ENCODE measurements around the gene BPTF. TPM values are rescaled to one million over a fixed set of nuclear protein-coding genes. Genes with fewer than 3 reads are reported as not detected.
"Not testable (repeated sequence)": the region's sequence is repeated elsewhere in the genome, so short reads cannot be mapped to it uniquely, and the experiment has no call there.

The BPTF gene
- polyA plus RNA-seq, 1 of the 3 experiments (the other 2 are of a cell fraction) = 61.4 TPM

- H3K79me2 ChIP-seq (ENCODE audit: insufficient read depth) = peaks cover 10% of the 10 kb centered on the region; the same call in 1 of the 2 replicates
- H3K36me3 ChIP-seq (replicated peaks in 1 of 2; ENCODE audit: control insufficient read depth in 1 of 2, insufficient read depth in 2 of 2, low read length in 1 of 2) = peaks cover 51 to 84% of the 10 kb centered on the region in 2 experiments
- POLR2A ChIA-PET = interaction anchor here (0.6 kb wide), 1 partner anchor 24 kb away, joined by 4 read pairs; no protein-coding TSS in a partner anchor
- peaks cover 5% of the 10 kb centered on the region for H3F3A ChIP-seq (replicated peaks; ENCODE audit: insufficient read depth)
- H3K9ac ChIP-seq = no peak overlapping the region
- H3K27ac ChIP-seq (ENCODE audit: low read depth in 2 of 2, low read length in 1 of 2) = no peak overlapping the region
- no peak for DNase-seq
- H3K4me1 ChIP-seq (ENCODE audit: control insufficient read depth in 1 of 2, insufficient read depth in 2 of 2, low read depth in 1 of 2, low read length in 1 of 2) = peaks cover 0 to 2% of the 10 kb centered on the region in 2 experiments; a peak in 2 of 4 replicates
- WGBS (ENCODE audit: low lambda C conversion rate) = 98% methylated on average over 5 of the region's 5 CpGs
- H3K4me3 ChIP-seq (ENCODE audit: low read depth in 2 of 2, low read length in 1 of 2) = no peak overlapping the region
- no peak overlapping the region for H2AFZ ChIP-seq (ENCODE audit: low read depth)
- H3K9me3 ChIP-seq = no peaks in the 10 kb centered on the region
- no peak overlapping the region for H3K4me2 ChIP-seq
- TF ChIP-seq MXI1 (IDR thresholded peaks at IDR 0.05; ENCODE audit: low read depth, low read length) = no peak
- TF ChIP-seq, protein P1, sequence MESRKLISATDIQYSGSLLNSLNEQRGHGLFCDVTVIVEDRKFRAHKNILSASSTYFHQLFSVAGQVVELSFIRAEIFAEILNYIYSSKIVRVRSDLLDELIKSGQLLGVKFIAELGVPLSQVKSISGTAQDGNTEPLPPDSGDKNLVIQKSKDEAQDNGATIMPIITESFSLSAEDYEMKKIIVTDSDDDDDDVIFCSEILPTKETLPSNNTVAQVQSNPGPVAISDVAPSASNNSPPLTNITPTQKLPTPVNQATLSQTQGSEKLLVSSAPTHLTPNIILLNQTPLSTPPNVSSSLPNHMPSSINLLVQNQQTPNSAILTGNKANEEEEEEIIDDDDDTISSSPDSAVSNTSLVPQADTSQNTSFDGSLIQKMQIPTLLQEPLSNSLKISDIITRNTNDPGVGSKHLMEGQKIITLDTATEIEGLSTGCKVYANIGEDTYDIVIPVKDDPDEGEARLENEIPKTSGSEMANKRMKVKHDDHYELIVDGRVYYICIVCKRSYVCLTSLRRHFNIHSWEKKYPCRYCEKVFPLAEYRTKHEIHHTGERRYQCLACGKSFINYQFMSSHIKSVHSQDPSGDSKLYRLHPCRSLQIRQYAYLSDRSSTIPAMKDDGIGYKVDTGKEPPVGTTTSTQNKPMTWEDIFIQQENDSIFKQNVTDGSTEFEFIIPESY (IDR thresholded peaks at IDR 0.05; ENCODE audit: borderline replicate concordance, low read depth) = no peak
- TF ChIP-seq EP300 (IDR thresholded peaks at IDR 0.05; ENCODE audit: borderline replicate concordance in 1 of 2, low read depth in 1 of 2, low read length in 1 of 2) = no peak
- no peak for TF ChIP-seq MAX (IDR thresholded peaks at IDR 0.05; ENCODE audit: low read depth)
- no peak for TF ChIP-seq SMC3 (IDR thresholded peaks at IDR 0.05; ENCODE audit: low read depth, low read length)
- TF ChIP-seq IRF3 (IDR thresholded peaks at IDR 0.05; ENCODE audit: low read depth, low read length) = no peak
- no peak for TF ChIP-seq NRF1 (IDR thresholded peaks at IDR 0.05; ENCODE audit: low read depth, low read length)
- TF ChIP-seq RXRA (IDR thresholded peaks at IDR 0.05; ENCODE audit: borderline replicate concordance, low read depth) = no peak
- TF ChIP-seq, protein P2, sequence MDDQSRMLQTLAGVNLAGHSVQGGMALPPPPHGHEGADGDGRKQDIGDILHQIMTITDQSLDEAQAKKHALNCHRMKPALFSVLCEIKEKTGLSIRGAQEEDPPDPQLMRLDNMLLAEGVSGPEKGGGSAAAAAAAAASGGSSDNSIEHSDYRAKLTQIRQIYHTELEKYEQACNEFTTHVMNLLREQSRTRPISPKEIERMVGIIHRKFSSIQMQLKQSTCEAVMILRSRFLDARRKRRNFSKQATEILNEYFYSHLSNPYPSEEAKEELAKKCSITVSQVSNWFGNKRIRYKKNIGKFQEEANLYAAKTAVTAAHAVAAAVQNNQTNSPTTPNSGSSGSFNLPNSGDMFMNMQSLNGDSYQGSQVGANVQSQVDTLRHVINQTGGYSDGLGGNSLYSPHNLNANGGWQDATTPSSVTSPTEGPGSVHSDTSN (IDR thresholded peaks at IDR 0.05) = no peak
- TF ChIP-seq MEF2A (IDR thresholded peaks at IDR 0.05; ENCODE audit: borderline replicate concordance, low read depth) = no peak
- no peak for TF ChIP-seq EZH2phosphoT487 (IDR thresholded peaks at IDR 0.05; ENCODE audit: borderline replicate concordance, low read depth)
- no peak for TF ChIP-seq FOXJ3 (CRISPR knock-in tag; IDR thresholded peaks at IDR 0.05)
- CTCF ChIA-PET = interaction anchor here (0.8 to 1.4 kb wide), 3 partner anchors 21 to 121 kb away, joined by 3 read pairs; no protein-coding TSS in a partner anchor
- H3K9me2 ChIP-seq = no peaks in the 10 kb centered on the region; the same call in 1 of the 2 replicates
- H3K27me3 ChIP-seq (ENCODE audit: insufficient read depth) = no peaks in the 10 kb centered on the region
- H4K20me1 ChIP-seq (ENCODE audit: insufficient read depth) = no peaks in the 10 kb centered on the region
Measured at GRCh38 chr17:67922503-67922902, 97.2 kb downstream of the BPTF start.

DNA sequence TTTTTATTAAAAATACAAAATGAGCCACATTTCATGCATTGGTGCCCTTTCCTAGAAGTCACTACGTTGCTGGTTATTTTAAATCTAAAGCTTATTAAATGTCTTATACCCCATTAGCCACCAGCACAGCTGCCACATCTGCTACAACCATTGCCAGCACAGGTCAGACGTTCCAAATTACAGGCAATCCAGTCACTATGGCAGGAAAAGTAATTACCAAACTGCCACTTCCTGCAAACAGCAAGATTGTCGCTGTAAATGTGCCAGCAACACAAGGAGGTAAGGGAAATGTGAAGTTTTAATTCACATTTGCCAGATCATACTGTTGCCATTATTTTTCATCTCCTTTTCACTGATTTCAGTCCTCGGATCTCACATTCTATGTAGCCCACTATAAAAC is 103.5 kb downstream of the BPTF start:
- CTCF ChIA-PET = interaction anchor here (2.8 kb wide), 1 partner anchor 14 kb away, joined by 10 read pairs; no protein-coding TSS in a partner anchor
- not testable (repeated sequence) for DNase-seq

More for the DNA sequence above, 103.5 kb downstream of the BPTF start:
- H3K27me3 ChIP-seq (ENCODE audit: insufficient read depth); H2AFZ ChIP-seq (ENCODE audit: low read depth); H3K9me2 ChIP-seq; H3K4me3 ChIP-seq (ENCODE audit: low read depth in 2 of 2, low read length in 1 of 2); H3K9ac ChIP-seq; H3K4me1 ChIP-seq (ENCODE audit: control insufficient read depth in 1 of 2, insufficient read depth in 2 of 2, low read depth in 1 of 2, low read length in 1 of 2); H3K4me2 ChIP-seq; POLR2A ChIA-PET; H3K9me3 ChIP-seq; H3F3A ChIP-seq (replicated peaks; ENCODE audit: insufficient read depth); H3K79me2 ChIP-seq (ENCODE audit: insufficient read depth); H4K20me1 ChIP-seq (ENCODE audit: insufficient read depth): not testable (repeated sequence)
- peak overlapping the region in 1 of 2 experiments; percentile 62; a peak in 2 of 4 replicates for H3K27ac ChIP-seq (ENCODE audit: low read depth in 2 of 2, low read length in 1 of 2)
- WGBS (ENCODE audit: low lambda C conversion rate) = 75% methylated on average over 4 of the region's 4 CpGs
- peaks cover 54 to 93% of the 10 kb centered on the region in 2 experiments for H3K36me3 ChIP-seq (replicated peaks in 1 of 2; ENCODE audit: control insufficient read depth in 1 of 2, insufficient read depth in 2 of 2, low read length in 1 of 2)

All from SK-N-SH (cell line).